GM23338 (cell line): Measurements from ENCODE around the gene MYOM3.

ENCODE experiments used
- CREB1 ChIP-seq: fragments of 250-450 bp; sonication (Bioruptor Pico); IDR thresholded peaks from 2 replicates; pipeline ENCODE4 v1.5.0; 2020; ENCODE audit warnings: low read depth, mild to moderate bottlenecking, moderate library complexity
- EZH2 ChIP-seq: fragments of 200-600 bp; sonication (generic); IDR thresholded peaks from one replicate; pipeline ENCODE4 v1.8.0; 2017; ENCODE audit warnings: antibody characterized with exemption, mild to moderate bottlenecking, low read depth; ENCODE audit not compliant: unreplicated experiment
- EZH2phosphoT487 ChIP-seq: fragments of 200-600 bp; sonication (generic); IDR thresholded peaks from one replicate; pipeline ENCODE4 v1.8.1; 2018; ENCODE audit warnings: antibody characterized with exemption; ENCODE audit not compliant: unreplicated experiment
- JUNB ChIP-seq: IDR thresholded peaks from one replicate; pipeline ENCODE4 v1.6.1; 2016; ENCODE audit warnings: antibody characterized with exemption; ENCODE audit not compliant: unreplicated experiment
- NANOG ChIP-seq: IDR thresholded peaks from 2 replicates; pipeline ENCODE4 v1.6.1; 2016; ENCODE audit warnings: antibody characterized with exemption, borderline replicate concordance
- POLR2AphosphoS5 ChIP-seq: IDR thresholded peaks from 2 replicates; pipeline ENCODE4 v1.6.1; 2016; ENCODE audit warnings: antibody characterized with exemption, low read depth
- STAT1 ChIP-seq: IDR thresholded peaks from one replicate; pipeline ENCODE4 v1.6.1; 2016; ENCODE audit warnings: antibody characterized with exemption; ENCODE audit not compliant: unreplicated experiment
- ZNF114 ChIP-seq: fragments of 250-450 bp; sonication (Bioruptor Pico); IDR thresholded peaks from 2 replicates; pipeline ENCODE4 v1.5.0; 2020; ENCODE audit warnings: mild to moderate bottlenecking, moderate library complexity
- TF ChIP-seq, protein P1 (sequence below), 2 experiments: fragments of 200-600 bp in 1 of 2; sonication (generic) in 1 of 2; conservative IDR thresholded peaks; 2 replicates each; pipeline versions ENCODE4 v1.5.1 to v1.6.1; 2016 to 2017; ENCODE audit warnings: antibody characterized with exemption in 2 of 2, low read depth in 2 of 2, mild to moderate bottlenecking in 2 of 2, moderate library complexity in 1 of 2
- TF ChIP-seq, protein P2 (sequence below): IDR thresholded peaks from one replicate; pipeline ENCODE4 v1.6.1; 2018; ENCODE audit warnings: antibody characterized with exemption; ENCODE audit not compliant: unreplicated experiment
- TF ChIP-seq, protein P3 (sequence below): IDR thresholded peaks from 2 replicates; pipeline ENCODE4 v1.6.1; 2016; ENCODE audit warnings: antibody characterized with exemption
- TF ChIP-seq, protein P4 (sequence below): fragments of 250-450 bp; sonication (Bioruptor Pico); IDR thresholded peaks from 2 replicates; pipeline ENCODE4 v1.5.0; 2020; ENCODE audit warnings: mild to moderate bottlenecking, moderate library complexity

DNA sequence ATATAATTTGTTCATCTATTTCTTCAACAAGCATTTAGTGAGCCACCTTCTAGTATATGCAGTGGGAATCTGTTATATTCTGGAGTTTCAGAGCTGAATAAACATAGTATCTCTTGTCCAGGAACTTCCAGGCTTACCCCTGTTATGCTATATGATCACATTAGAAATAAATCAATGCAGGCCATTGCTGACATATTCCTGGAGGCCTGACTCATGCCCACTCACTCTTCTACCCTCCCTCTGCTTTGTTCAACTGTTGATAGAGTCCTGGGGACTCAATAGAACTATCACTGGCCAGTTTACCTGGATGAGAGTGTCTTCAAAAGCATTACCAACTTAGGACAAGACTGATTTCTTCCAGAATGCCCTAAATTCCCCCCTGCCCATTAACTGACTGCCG, 102.5 kb downstream of the MYOM3 start:
- TF ChIP-seq, protein P1, sequence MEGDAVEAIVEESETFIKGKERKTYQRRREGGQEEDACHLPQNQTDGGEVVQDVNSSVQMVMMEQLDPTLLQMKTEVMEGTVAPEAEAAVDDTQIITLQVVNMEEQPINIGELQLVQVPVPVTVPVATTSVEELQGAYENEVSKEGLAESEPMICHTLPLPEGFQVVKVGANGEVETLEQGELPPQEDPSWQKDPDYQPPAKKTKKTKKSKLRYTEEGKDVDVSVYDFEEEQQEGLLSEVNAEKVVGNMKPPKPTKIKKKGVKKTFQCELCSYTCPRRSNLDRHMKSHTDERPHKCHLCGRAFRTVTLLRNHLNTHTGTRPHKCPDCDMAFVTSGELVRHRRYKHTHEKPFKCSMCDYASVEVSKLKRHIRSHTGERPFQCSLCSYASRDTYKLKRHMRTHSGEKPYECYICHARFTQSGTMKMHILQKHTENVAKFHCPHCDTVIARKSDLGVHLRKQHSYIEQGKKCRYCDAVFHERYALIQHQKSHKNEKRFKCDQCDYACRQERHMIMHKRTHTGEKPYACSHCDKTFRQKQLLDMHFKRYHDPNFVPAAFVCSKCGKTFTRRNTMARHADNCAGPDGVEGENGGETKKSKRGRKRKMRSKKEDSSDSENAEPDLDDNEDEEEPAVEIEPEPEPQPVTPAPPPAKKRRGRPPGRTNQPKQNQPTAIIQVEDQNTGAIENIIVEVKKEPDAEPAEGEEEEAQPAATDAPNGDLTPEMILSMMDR (conservative IDR thresholded peaks at IDR 0.05; ENCODE audit: low read depth in 2 of 2) = no peak
- TF ChIP-seq POLR2AphosphoS5 = no peak
- no peak for TF ChIP-seq EZH2
- no peak for TF ChIP-seq EZH2phosphoT487
- TF ChIP-seq ZNF114 (CRISPR knock-in tag) = no peak
- no peak for TF ChIP-seq NANOG
- no peak for TF ChIP-seq STAT1
- TF ChIP-seq, protein P2, sequence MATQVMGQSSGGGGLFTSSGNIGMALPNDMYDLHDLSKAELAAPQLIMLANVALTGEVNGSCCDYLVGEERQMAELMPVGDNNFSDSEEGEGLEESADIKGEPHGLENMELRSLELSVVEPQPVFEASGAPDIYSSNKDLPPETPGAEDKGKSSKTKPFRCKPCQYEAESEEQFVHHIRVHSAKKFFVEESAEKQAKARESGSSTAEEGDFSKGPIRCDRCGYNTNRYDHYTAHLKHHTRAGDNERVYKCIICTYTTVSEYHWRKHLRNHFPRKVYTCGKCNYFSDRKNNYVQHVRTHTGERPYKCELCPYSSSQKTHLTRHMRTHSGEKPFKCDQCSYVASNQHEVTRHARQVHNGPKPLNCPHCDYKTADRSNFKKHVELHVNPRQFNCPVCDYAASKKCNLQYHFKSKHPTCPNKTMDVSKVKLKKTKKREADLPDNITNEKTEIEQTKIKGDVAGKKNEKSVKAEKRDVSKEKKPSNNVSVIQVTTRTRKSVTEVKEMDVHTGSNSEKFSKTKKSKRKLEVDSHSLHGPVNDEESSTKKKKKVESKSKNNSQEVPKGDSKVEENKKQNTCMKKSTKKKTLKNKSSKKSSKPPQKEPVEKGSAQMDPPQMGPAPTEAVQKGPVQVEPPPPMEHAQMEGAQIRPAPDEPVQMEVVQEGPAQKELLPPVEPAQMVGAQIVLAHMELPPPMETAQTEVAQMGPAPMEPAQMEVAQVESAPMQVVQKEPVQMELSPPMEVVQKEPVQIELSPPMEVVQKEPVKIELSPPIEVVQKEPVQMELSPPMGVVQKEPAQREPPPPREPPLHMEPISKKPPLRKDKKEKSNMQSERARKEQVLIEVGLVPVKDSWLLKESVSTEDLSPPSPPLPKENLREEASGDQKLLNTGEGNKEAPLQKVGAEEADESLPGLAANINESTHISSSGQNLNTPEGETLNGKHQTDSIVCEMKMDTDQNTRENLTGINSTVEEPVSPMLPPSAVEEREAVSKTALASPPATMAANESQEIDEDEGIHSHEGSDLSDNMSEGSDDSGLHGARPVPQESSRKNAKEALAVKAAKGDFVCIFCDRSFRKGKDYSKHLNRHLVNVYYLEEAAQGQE = no peak
- no peak for TF ChIP-seq JUNB
- TF ChIP-seq, protein P3, sequence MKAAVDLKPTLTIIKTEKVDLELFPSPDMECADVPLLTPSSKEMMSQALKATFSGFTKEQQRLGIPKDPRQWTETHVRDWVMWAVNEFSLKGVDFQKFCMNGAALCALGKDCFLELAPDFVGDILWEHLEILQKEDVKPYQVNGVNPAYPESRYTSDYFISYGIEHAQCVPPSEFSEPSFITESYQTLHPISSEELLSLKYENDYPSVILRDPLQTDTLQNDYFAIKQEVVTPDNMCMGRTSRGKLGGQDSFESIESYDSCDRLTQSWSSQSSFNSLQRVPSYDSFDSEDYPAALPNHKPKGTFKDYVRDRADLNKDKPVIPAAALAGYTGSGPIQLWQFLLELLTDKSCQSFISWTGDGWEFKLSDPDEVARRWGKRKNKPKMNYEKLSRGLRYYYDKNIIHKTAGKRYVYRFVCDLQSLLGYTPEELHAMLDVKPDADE = no peak
- no peak for TF ChIP-seq CREB1 (CRISPR knock-in tag)
- TF ChIP-seq, protein P4, sequence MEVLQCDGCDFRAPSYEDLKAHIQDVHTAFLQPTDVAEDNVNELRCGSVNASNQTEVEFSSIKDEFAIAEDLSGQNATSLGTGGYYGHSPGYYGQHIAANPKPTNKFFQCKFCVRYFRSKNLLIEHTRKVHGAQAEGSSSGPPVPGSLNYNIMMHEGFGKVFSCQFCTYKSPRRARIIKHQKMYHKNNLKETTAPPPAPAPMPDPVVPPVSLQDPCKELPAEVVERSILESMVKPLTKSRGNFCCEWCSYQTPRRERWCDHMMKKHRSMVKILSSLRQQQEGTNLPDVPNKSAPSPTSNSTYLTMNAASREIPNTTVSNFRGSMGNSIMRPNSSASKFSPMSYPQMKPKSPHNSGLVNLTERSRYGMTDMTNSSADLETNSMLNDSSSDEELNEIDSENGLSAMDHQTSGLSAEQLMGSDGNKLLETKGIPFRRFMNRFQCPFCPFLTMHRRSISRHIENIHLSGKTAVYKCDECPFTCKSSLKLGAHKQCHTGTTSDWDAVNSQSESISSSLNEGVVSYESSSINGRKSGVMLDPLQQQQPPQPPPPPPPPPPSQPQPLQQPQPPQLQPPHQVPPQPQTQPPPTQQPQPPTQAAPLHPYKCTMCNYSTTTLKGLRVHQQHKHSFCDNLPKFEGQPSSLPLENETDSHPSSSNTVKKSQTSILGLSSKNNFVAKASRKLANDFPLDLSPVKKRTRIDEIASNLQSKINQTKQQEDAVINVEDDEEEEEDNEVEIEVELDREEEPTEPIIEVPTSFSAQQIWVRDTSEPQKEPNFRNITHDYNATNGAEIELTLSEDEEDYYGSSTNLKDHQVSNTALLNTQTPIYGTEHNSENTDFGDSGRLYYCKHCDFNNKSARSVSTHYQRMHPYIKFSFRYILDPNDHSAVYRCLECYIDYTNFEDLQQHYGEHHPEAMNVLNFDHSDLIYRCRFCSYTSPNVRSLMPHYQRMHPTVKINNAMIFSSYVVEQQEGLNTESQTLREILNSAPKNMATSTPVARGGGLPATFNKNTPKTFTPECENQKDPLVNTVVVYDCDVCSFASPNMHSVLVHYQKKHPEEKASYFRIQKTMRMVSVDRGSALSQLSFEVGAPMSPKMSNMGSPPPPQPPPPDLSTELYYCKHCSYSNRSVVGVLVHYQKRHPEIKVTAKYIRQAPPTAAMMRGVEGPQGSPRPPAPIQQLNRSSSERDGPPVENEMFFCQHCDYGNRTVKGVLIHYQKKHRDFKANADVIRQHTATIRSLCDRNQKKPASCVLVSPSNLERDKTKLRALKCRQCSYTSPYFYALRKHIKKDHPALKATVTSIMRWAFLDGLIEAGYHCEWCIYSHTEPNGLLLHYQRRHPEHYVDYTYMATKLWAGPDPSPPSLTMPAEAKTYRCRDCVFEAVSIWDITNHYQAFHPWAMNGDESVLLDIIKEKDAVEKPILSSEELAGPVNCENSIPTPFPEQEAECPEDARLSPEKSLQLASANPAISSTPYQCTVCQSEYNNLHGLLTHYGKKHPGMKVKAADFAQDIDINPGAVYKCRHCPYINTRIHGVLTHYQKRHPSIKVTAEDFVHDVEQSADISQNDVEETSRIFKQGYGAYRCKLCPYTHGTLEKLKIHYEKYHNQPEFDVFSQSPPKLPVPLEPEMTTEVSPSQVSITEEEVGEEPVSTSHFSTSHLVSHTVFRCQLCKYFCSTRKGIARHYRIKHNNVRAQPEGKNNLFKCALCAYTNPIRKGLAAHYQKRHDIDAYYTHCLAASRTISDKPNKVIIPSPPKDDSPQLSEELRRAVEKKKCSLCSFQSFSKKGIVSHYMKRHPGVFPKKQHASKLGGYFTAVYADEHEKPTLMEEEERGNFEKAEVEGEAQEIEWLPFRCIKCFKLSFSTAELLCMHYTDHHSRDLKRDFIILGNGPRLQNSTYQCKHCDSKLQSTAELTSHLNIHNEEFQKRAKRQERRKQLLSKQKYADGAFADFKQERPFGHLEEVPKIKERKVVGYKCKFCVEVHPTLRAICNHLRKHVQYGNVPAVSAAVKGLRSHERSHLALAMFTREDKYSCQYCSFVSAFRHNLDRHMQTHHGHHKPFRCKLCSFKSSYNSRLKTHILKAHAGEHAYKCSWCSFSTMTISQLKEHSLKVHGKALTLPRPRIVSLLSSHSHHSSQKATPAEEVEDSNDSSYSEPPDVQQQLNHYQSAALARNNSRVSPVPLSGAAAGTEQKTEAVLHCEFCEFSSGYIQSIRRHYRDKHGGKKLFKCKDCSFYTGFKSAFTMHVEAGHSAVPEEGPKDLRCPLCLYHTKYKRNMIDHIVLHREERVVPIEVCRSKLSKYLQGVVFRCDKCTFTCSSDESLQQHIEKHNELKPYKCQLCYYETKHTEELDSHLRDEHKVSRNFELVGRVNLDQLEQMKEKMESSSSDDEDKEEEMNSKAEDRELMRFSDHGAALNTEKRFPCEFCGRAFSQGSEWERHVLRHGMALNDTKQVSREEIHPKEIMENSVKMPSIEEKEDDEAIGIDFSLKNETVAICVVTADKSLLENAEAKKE (CRISPR knock-in tag) = no peak
